ENCODE data around the gene STAT5B.

- TF ChIP-seq EZH2 (IDR thresholded peaks at IDR 0.05) (no peak), CTCF (IDR thresholded peaks at IDR 0.05 in 2 of 3, conservative IDR thresholded peaks at IDR 0.05 in 1 of 3; ENCODE audit: borderline replicate concordance in 1 of 3, insufficient read depth in 1 of 3, low read depth in 2 of 3, low read length in 2 of 3) (no peak), YY1 (IDR thresholded peaks at IDR 0.05; ENCODE audit: extremely low read depth, insufficient replicate concordance, low read depth, low read length) (no peak), POLR2AphosphoS5 (IDR thresholded peaks at IDR 0.05; ENCODE audit: low read depth, low read length) (no peak)
These were observed 29.7 kb downstream of the STAT5B start for GRCh38 chr17:42246515-42246914.

Data from HCT116 (cell line).